22Rv1 (cell line): Measurements from ENCODE around the gene GLI2.

Source experiments
- H3K27ac ChIP-seq: fragments of 450-650 bp; 2 replicates; pipeline ENCODE4 v1.5.1; 2017
- CTCF ChIP-seq: fragments of 450-650 bp; IDR thresholded peaks from 2 replicates; pipeline ENCODE4 v1.5.1; 2017; ENCODE audit warnings: mild to moderate bottlenecking
- ZFX ChIP-seq: fragments of 450-650 bp; IDR thresholded peaks from 2 replicates; pipeline ENCODE4 v1.6.1; 2017; ENCODE audit warnings: antibody characterized with exemption, borderline replicate concordance

The GLI2 gene

GRCh38 chr2:120731175-120731574 is 4.5 kb upstream of the GLI2 start:
- TF ChIP-seq ZFX: no peak
- no peak for TF ChIP-seq CTCF
- H3K27ac ChIP-seq: no peak overlapping the region

- H3K27ac ChIP-seq: no peak overlapping the region
- no peak for TF ChIP-seq CTCF
- TF ChIP-seq ZFX: no peak
These were observed 3.0 kb upstream of the GLI2 start for GRCh38 chr2:120732506-120733237.

- TF ChIP-seq CTCF: no peak
- no peak for TF ChIP-seq ZFX
- no peak overlapping the region for H3K27ac ChIP-seq
These were observed 2.3 kb upstream of the GLI2 start for GRCh38 chr2:120733238-120733932.

GRCh38 chr2:120734930-120735651 is 577 bp upstream of the GLI2 start:
- TF ChIP-seq CTCF: no peak
- TF ChIP-seq ZFX: no peak
- no peak overlapping the region for H3K27ac ChIP-seq

GRCh38 chr2:120736202-120736623 is 545 bp downstream of the GLI2 start:
- TF ChIP-seq CTCF (no peak), ZFX (no peak)
- no peak overlapping the region for H3K27ac ChIP-seq

- no peak for TF ChIP-seq CTCF
- H3K27ac ChIP-seq: no peak overlapping the region
These were observed 1.1 kb downstream of the GLI2 start for GRCh38 chr2:120736624-120737339.
